Activated T-helper 1 cell treated with anti-CD3 and anti-CD28 coated beads, Interleukin-2, amount 50 U/mL, for 16 hours (primary cell): ENCODE data around the gene SATB2.

Experiments used
- DNase-seq, 2 donors: peaks; one replicate each; pipeline ENCODE4 v3.0.0-alpha.2; 2020; ENCODE audit warnings: low read depth in 1 of 2, low spot score in 1 of 2

The SATB2 gene

GRCh38 chr2:199465988-199466691, 8.4 kb upstream of the SATB2 start:
- no peak for DNase-seq

GRCh38 chr2:199465390-199465789, 7.7 kb upstream of the SATB2 start:
- no peak for DNase-seq

- DNase-seq, result no peak
These were observed 7.0 kb upstream of the SATB2 start for GRCh38 chr2:199464606-199465352.

- no peak for DNase-seq
These were observed 6.2 kb upstream of the SATB2 start for GRCh38 chr2:199463708-199464605.

- DNase-seq, result no peak
These were observed 5.4 kb upstream of the SATB2 start for GRCh38 chr2:199462956-199463692.

GRCh38 chr2:199462347-199462955, 4.7 kb upstream of the SATB2 start:
- no peak for DNase-seq

- DNase-seq, result no peak
These were observed 4.1 kb upstream of the SATB2 start for GRCh38 chr2:199461711-199462346.

- DNase-seq, result no peak
These were observed 3.3 kb upstream of the SATB2 start for GRCh38 chr2:199460846-199461710.

- no peak for DNase-seq
These were observed 2.4 kb upstream of the SATB2 start for GRCh38 chr2:199460101-199460671.

- no peak for DNase-seq
These were observed 1.8 kb upstream of the SATB2 start for GRCh38 chr2:199459286-199460100.

GRCh38 chr2:199458806-199459285, 1.1 kb upstream of the SATB2 start:
- DNase-seq, result no peak

GRCh38 chr2:199458009-199458805, 468 bp upstream of the SATB2 start:
- DNase-seq, result no peak

- DNase-seq, result no peak
These were observed 1.2 kb downstream of the SATB2 start for GRCh38 chr2:199456383-199457146.

GRCh38 chr2:199455545-199456382, 2.0 kb downstream of the SATB2 start:
- DNase-seq, result no peak

- no peak for DNase-seq
These were observed 2.6 kb downstream of the SATB2 start for GRCh38 chr2:199455210-199455544.
